Measurements from ENCODE around the gene TBXAS1.

Gene TBXAS1

GRCh38 chr7:140033036-140033435 is 204.0 kb downstream of the TBXAS1 start:
- H3K4me1 ChIP-seq (ENCODE audit: control insufficient read depth, insufficient read depth, low read length) = no peaks in the 10 kb centered on the region
- no peak for DNase-seq (ENCODE audit: low read depth, low spot score)
- H3K4me3 ChIP-seq (ENCODE audit: low read length) = no peak overlapping the region
- no peaks in the 10 kb centered on the region for H3K9me3 ChIP-seq (ENCODE audit: control insufficient read depth, insufficient read depth, low read length)
- WGBS (ENCODE audit: insufficient coverage, insufficient read length) = no CpG with 5 or more reads among the region's 8 CpGs
- H3K36me3 ChIP-seq (ENCODE audit: control insufficient read depth, insufficient read depth, low read length) = no peaks in the 10 kb centered on the region
- no peaks in the 10 kb centered on the region for H3K27me3 ChIP-seq (ENCODE audit: control insufficient read depth, insufficient read depth, low read length)
- H3K27ac ChIP-seq (ENCODE audit: low read length) = no peak overlapping the region

GRCh38 chr7:140033779-140034363 is 204.8 kb downstream of the TBXAS1 start:
- Histone ChIP-seq H3K27me3 (ENCODE audit: control insufficient read depth, insufficient read depth, low read length) (no peaks in the 10 kb centered on the region), H3K4me1 (ENCODE audit: control insufficient read depth, insufficient read depth, low read length) (no peaks in the 10 kb centered on the region), H3K36me3 (ENCODE audit: control insufficient read depth, insufficient read depth, low read length) (no peaks in the 10 kb centered on the region), H3K27ac (ENCODE audit: low read length) (no peak overlapping the region), H3K9me3 (ENCODE audit: control insufficient read depth, insufficient read depth, low read length) (no peaks in the 10 kb centered on the region), H3K4me3 (ENCODE audit: low read length) (no peak overlapping the region)
- no CpG with 5 or more reads among the region's 14 CpGs for WGBS (ENCODE audit: insufficient coverage, insufficient read length)
- no peak for DNase-seq (ENCODE audit: low read depth, low spot score)

- Histone ChIP-seq H3K27ac (ENCODE audit: low read length) (no peak overlapping the region), H3K4me3 (ENCODE audit: low read length) (no peak overlapping the region), H3K27me3 (ENCODE audit: control insufficient read depth, insufficient read depth, low read length) (no peaks in the 10 kb centered on the region), H3K36me3 (ENCODE audit: control insufficient read depth, insufficient read depth, low read length) (no peaks in the 10 kb centered on the region), H3K4me1 (ENCODE audit: control insufficient read depth, insufficient read depth, low read length) (no peaks in the 10 kb centered on the region), H3K9me3 (ENCODE audit: control insufficient read depth, insufficient read depth, low read length) (no peaks in the 10 kb centered on the region)
- DNase-seq (ENCODE audit: low read depth, low spot score) = no peak
Measured at GRCh38 chr7:140034421-140034820, 205.4 kb downstream of the TBXAS1 start.

GRCh38 chr7:140035400-140036223 is 206.5 kb downstream of the TBXAS1 start:
- no CpG with 5 or more reads among the region's 7 CpGs for WGBS (ENCODE audit: insufficient coverage, insufficient read length)
- Histone ChIP-seq H3K27me3 (ENCODE audit: control insufficient read depth, insufficient read depth, low read length) (no peaks in the 10 kb centered on the region), H3K36me3 (ENCODE audit: control insufficient read depth, insufficient read depth, low read length) (no peaks in the 10 kb centered on the region), H3K27ac (ENCODE audit: low read length) (no peak overlapping the region), H3K4me3 (ENCODE audit: low read length) (no peak overlapping the region), H3K4me1 (ENCODE audit: control insufficient read depth, insufficient read depth, low read length) (no peaks in the 10 kb centered on the region), H3K9me3 (ENCODE audit: control insufficient read depth, insufficient read depth, low read length) (no peaks in the 10 kb centered on the region)
- no peak for DNase-seq (ENCODE audit: low read depth, low spot score)

DNA sequence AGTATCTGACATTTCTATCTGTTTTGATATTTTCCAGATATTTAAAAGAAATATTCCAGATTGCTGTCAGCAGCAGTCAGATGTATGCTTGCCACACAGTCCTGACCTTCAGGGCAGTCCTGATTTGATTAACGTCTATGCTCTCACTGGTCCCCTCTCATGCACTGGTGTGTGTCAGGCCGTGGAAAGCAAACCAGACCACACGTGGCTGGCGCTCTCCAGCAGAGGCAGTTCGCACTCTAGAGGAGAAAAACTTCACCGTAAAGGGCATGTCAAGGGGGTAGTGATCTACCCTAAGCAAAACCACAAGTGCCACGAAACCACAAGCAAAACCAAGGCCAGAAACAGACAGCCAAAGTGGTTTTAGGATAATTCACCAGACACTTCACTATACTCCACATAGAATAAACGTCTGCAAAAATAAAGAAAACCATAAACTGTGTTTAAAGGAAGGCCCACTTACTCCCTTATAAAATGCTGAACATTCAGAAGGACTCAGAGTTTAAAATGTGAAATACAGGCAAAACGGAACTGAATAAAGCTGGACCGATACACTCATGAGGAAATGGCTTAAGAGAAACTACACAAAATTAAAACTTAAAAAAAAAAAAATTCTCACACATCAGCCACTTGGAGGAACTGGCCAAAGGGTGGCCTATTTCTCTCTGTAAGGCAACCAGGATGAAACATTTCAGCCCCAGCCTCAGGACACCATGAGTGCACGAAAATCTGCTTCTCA is 207.3 kb downstream of the TBXAS1 start:
- H3K4me1 ChIP-seq (ENCODE audit: control insufficient read depth, insufficient read depth, low read length) = no peaks in the 10 kb centered on the region
- H3K27me3 ChIP-seq (ENCODE audit: control insufficient read depth, insufficient read depth, low read length) = no peaks in the 10 kb centered on the region
- 0 out of 2 replicates have a peak, but pooled peaks cover under 1% of the 10 kb centered on the region for H3K36me3 ChIP-seq (ENCODE audit: control insufficient read depth, insufficient read depth, low read length)
- no peak overlapping the region for H3K4me3 ChIP-seq (ENCODE audit: low read length)
- no peak for DNase-seq (ENCODE audit: low read depth, low spot score)
- H3K9me3 ChIP-seq (ENCODE audit: control insufficient read depth, insufficient read depth, low read length) = no peaks in the 10 kb centered on the region
- no peak overlapping the region for H3K27ac ChIP-seq (ENCODE audit: low read length)
- no CpG with 5 or more reads among the region's 11 CpGs for WGBS (ENCODE audit: insufficient coverage, insufficient read length)

DNA sequence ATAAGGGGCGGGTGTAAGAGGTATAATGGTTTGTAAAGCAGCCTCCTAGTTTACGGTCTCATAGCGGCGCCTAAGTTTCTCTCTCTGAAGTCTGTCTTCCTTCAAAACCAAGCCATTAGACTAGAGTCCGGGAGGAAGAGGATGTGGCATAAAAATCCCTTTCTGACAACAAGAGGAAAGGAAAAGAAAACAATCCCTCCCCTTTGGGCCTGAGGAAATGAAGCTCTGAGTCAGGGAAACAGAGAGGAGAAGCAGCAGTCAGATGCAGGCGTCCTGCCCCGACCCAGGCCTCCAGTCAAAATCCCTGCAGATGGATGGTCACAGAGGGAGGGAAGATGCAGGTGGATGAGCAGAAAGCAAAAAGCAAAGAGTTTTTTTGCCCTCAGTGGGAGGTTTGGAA is 210.0 kb downstream of the TBXAS1 start:
- no peak for DNase-seq (ENCODE audit: low read depth, low spot score)
- Histone ChIP-seq H3K9me3 (ENCODE audit: control insufficient read depth, insufficient read depth, low read length) (no peaks in the 10 kb centered on the region), H3K27ac (ENCODE audit: low read length) (no peak overlapping the region), H3K4me3 (ENCODE audit: low read length) (no peak overlapping the region), H3K4me1 (ENCODE audit: control insufficient read depth, insufficient read depth, low read length) (no peaks in the 10 kb centered on the region), H3K36me3 (ENCODE audit: control insufficient read depth, insufficient read depth, low read length) (peaks cover 2% of the 10 kb centered on the region; the same call in 1 of the 2 replicates), H3K27me3 (ENCODE audit: control insufficient read depth, insufficient read depth, low read length) (no peaks in the 10 kb centered on the region)
- WGBS (ENCODE audit: insufficient coverage, insufficient read length) = no CpG with 5 or more reads among the region's 7 CpGs

- Histone ChIP-seq H3K27ac (ENCODE audit: low read length) (no peak overlapping the region), H3K4me3 (ENCODE audit: low read length) (no peak overlapping the region), H3K9me3 (ENCODE audit: control insufficient read depth, insufficient read depth, low read length) (no peaks in the 10 kb centered on the region), H3K4me1 (ENCODE audit: control insufficient read depth, insufficient read depth, low read length) (no peaks in the 10 kb centered on the region), H3K27me3 (ENCODE audit: control insufficient read depth, insufficient read depth, low read length) (no peaks in the 10 kb centered on the region), H3K36me3 (ENCODE audit: control insufficient read depth, insufficient read depth, low read length) (peaks cover 2% of the 10 kb centered on the region; the same call in 1 of the 2 replicates)
- WGBS (ENCODE audit: insufficient coverage, insufficient read length) = no CpG with 5 or more reads among the region's 12 CpGs
- DNase-seq (ENCODE audit: low read depth, low spot score) = no peak
Measured at GRCh38 chr7:140039896-140040295, 210.8 kb downstream of the TBXAS1 start.

GRCh38 chr7:140041659-140042385 is 212.8 kb downstream of the TBXAS1 start:
- H3K9me3 ChIP-seq (ENCODE audit: control insufficient read depth, insufficient read depth, low read length) = no peaks in the 10 kb centered on the region
- H3K4me3 ChIP-seq (ENCODE audit: low read length) = no peak overlapping the region
- H3K27ac ChIP-seq (ENCODE audit: low read length) = no peak overlapping the region
- no peak for DNase-seq (ENCODE audit: low read depth, low spot score)
- WGBS (ENCODE audit: insufficient coverage, insufficient read length) = no CpG with 5 or more reads among the region's 12 CpGs
- no peaks in the 10 kb centered on the region for H3K27me3 ChIP-seq (ENCODE audit: control insufficient read depth, insufficient read depth, low read length)
- H3K4me1 ChIP-seq (ENCODE audit: control insufficient read depth, insufficient read depth, low read length) = no peaks in the 10 kb centered on the region
- H3K36me3 ChIP-seq (ENCODE audit: control insufficient read depth, insufficient read depth, low read length) = peaks cover 2% of the 10 kb centered on the region; the same call in 1 of the 2 replicates

DNA sequence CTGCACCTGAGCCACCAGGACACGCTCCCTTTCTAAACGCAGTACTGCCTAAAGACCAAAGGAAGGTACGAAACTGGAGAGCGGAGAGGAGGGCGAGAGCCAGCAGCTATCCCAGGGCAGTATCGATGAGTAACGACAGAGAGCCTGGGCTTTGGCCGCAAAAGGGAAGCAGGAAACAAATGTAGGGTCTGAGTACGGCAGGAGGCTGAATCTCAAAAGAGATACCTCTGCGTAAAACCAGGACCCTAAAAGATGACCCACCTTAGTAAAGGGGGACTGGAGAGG is 213.3 kb downstream of the TBXAS1 start:
- DNase-seq (ENCODE audit: low read depth, low spot score) = no peak
- Histone ChIP-seq H3K4me3 (ENCODE audit: low read length) (no peak overlapping the region), H3K27ac (ENCODE audit: low read length) (no peak overlapping the region), H3K36me3 (ENCODE audit: control insufficient read depth, insufficient read depth, low read length) (peaks cover 2% of the 10 kb centered on the region; the same call in 1 of the 2 replicates), H3K4me1 (ENCODE audit: control insufficient read depth, insufficient read depth, low read length) (no peaks in the 10 kb centered on the region), H3K9me3 (ENCODE audit: control insufficient read depth, insufficient read depth, low read length) (no peaks in the 10 kb centered on the region), H3K27me3 (ENCODE audit: control insufficient read depth, insufficient read depth, low read length) (no peaks in the 10 kb centered on the region)
- WGBS (ENCODE audit: insufficient coverage, insufficient read length) = no CpG with 5 or more reads among the region's 10 CpGs

DNA sequence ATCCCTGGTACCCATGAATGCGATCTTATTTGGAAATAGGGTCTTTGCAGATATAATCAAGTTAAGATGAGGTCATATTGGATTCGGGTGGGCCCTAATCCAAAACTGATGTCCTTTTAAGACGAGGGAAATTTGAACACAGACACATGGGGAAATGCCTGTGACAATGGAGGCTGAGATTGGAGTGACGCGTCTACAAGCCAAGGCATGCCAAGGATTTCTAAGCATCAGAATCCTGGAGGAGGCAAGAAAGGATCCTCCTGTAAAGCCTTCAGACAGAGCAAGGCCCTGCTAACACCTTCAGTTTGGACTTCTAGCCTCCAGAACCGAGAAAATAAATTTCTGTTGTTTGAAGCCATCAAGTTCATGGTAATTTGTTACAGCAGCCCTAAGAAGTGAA is 215.2 kb downstream of the TBXAS1 start:
- Histone ChIP-seq H3K36me3 (ENCODE audit: control insufficient read depth, insufficient read depth, low read length) (peaks cover 2% of the 10 kb centered on the region; the same call in 1 of the 2 replicates), H3K27ac (ENCODE audit: low read length) (no peak overlapping the region), H3K9me3 (ENCODE audit: control insufficient read depth, insufficient read depth, low read length) (no peaks in the 10 kb centered on the region), H3K4me1 (ENCODE audit: control insufficient read depth, insufficient read depth, low read length) (no peaks in the 10 kb centered on the region), H3K4me3 (ENCODE audit: low read length) (no peak overlapping the region), H3K27me3 (ENCODE audit: control insufficient read depth, insufficient read depth, low read length) (no peaks in the 10 kb centered on the region)
- DNase-seq (ENCODE audit: low read depth, low spot score) = no peak
- WGBS (ENCODE audit: insufficient coverage, insufficient read length) = no CpG with 5 or more reads among the region's 6 CpGs
